ENCODE data around the gene CC2D1A. TPM values are rescaled to one million over a fixed set of nuclear protein-coding genes. Genes with fewer than 3 reads are reported as not detected.

Gene CC2D1A
- total and polyA plus RNA-seq, 4 donors = 19.3 to 39.5 (median 29.4) TPM

- Histone ChIP-seq H3K9me3 (ENCODE audit: control insufficient read depth in 4 of 4, insufficient read depth in 3 of 4, low read length in 3 of 4) (no peaks in the 10 kb centered on the region), H3K9ac (ENCODE audit: insufficient read depth in 1 of 2, low read length in 2 of 2) (no peak overlapping the region), H3K27me3 (ENCODE audit: control insufficient read depth in 3 of 3, insufficient read depth in 3 of 3, low read length in 2 of 3) (peaks cover 0 to 1% (median 0%) of the 10 kb centered on the region in 3 donors), H3K4me1 (ENCODE audit: control insufficient read depth in 5 of 5, insufficient read depth in 5 of 5, low read length in 5 of 5) (peaks cover 0 to 10% (median 0%) of the 10 kb centered on the region in 5 donors), H3K4me3 (no peak overlapping the region), H3K36me3 (ENCODE audit: control insufficient read depth in 4 of 4, insufficient read depth in 4 of 4, low read length in 4 of 4) (peaks cover 0 to 29% (median 2%) of the 10 kb centered on the region in 4 donors), H3K27ac (ENCODE audit: low read depth in 1 of 2, low read length in 1 of 2) (no peak overlapping the region)
- DNase-seq (no peak), ATAC-seq (ENCODE audit: insufficient read depth, low FRiP score) (no peak)
- no peak for TF ChIP-seq CTCF (IDR thresholded peaks at IDR 0.05; ENCODE audit: control extremely low read depth, extremely low read depth)
- WGBS, 2 donors = 87 to 90% methylated on average over 12 of the region's 12 CpGs
These were observed 23.3 kb downstream of the CC2D1A start for GRCh38 chr19:13929340-13929739.

GRCh38 chr19:13929956-13930355 is 24.0 kb downstream of the CC2D1A start:
- peaks cover 0 to 27% (median 2%) of the 10 kb centered on the region in 4 donors for H3K36me3 ChIP-seq (ENCODE audit: control insufficient read depth in 4 of 4, insufficient read depth in 4 of 4, low read length in 4 of 4)
- H3K9me3 ChIP-seq (ENCODE audit: control insufficient read depth in 4 of 4, insufficient read depth in 3 of 4, low read length in 3 of 4) = no peaks in the 10 kb centered on the region
- 91 to 93% methylated on average over 17 of the region's 17 CpGs for WGBS, 2 donors
- H3K27me3 ChIP-seq (ENCODE audit: control insufficient read depth in 3 of 3, insufficient read depth in 3 of 3, low read length in 2 of 3) = peaks cover 0 to 8% (median 0%) of the 10 kb centered on the region in 3 donors
- peaks cover 0 to 10% (median 0%) of the 10 kb centered on the region in 5 donors for H3K4me1 ChIP-seq (ENCODE audit: control insufficient read depth in 5 of 5, insufficient read depth in 5 of 5, low read length in 5 of 5)
- DNase-seq (no peak), ATAC-seq (ENCODE audit: insufficient read depth, low FRiP score) (no peak)
- H3K4me3 ChIP-seq = no peak overlapping the region
- no peak overlapping the region for H3K9ac ChIP-seq (ENCODE audit: insufficient read depth in 1 of 2, low read length in 2 of 2)
- no peak overlapping the region for H3K27ac ChIP-seq (ENCODE audit: low read depth in 1 of 2, low read length in 1 of 2)
- TF ChIP-seq CTCF (IDR thresholded peaks at IDR 0.05; ENCODE audit: control extremely low read depth, extremely low read depth) = no peak

GRCh38 chr19:13930402-13930801 is 24.4 kb downstream of the CC2D1A start:
- Histone ChIP-seq H3K9ac (ENCODE audit: insufficient read depth in 1 of 2, low read length in 2 of 2) (no peak overlapping the region), H3K4me3 (no peak overlapping the region), H3K4me1 (ENCODE audit: control insufficient read depth in 5 of 5, insufficient read depth in 5 of 5, low read length in 5 of 5) (peaks cover 0 to 10% (median 0%) of the 10 kb centered on the region in 5 donors), H3K9me3 (ENCODE audit: control insufficient read depth in 4 of 4, insufficient read depth in 3 of 4, low read length in 3 of 4) (no peaks in the 10 kb centered on the region), H3K27ac (ENCODE audit: low read depth in 1 of 2, low read length in 1 of 2) (no peak overlapping the region), H3K27me3 (ENCODE audit: control insufficient read depth in 3 of 3, insufficient read depth in 3 of 3, low read length in 2 of 3) (peaks cover 0 to 8% (median 0%) of the 10 kb centered on the region in 3 donors), H3K36me3 (ENCODE audit: control insufficient read depth in 4 of 4, insufficient read depth in 4 of 4, low read length in 4 of 4) (peaks cover 0 to 27% (median 2%) of the 10 kb centered on the region in 4 donors)
- DNase-seq (no peak), ATAC-seq (ENCODE audit: insufficient read depth, low FRiP score) (no peak)
- 71 to 89% methylated on average over 11 to 17 of the region's 17 CpGs for WGBS, 2 donors
- TF ChIP-seq CTCF (IDR thresholded peaks at IDR 0.05; ENCODE audit: control extremely low read depth, extremely low read depth) = no peak

All from lung (tissue), 12 donors.